ENCODE measurements around the gene FADS2.

FADS2 gene

DNA sequence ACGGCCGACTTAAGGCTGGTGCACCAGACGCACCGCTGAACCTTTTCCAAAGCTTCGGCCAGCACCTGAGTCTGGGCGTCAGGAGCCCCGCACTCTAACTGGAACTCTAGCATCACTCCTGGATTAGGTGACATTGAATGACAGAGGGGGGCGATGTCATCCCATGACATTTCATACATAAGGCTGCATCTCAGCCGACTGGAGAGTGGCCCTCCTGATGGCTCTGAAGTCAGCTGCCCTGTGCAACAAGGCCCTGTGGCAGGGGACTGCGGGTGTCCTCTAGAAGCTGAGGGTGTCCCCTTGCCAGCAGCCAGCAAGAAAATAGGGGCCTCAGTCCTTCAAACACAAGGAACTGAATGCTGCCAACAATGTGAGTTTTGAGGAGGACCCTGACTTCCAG, 73.3 kb downstream of the FADS2 start:
- no peak overlapping the region for H3K4me3 ChIP-seq (ENCODE audit: control insufficient read depth, low read depth, low read length)
- no peak for TF ChIP-seq CTCF (conservative IDR thresholded peaks at IDR 0.05; ENCODE audit: control insufficient read depth, insufficient read depth, low read depth, low read length)
- DNase-seq (ENCODE audit: low read depth), result no peak

DNA sequence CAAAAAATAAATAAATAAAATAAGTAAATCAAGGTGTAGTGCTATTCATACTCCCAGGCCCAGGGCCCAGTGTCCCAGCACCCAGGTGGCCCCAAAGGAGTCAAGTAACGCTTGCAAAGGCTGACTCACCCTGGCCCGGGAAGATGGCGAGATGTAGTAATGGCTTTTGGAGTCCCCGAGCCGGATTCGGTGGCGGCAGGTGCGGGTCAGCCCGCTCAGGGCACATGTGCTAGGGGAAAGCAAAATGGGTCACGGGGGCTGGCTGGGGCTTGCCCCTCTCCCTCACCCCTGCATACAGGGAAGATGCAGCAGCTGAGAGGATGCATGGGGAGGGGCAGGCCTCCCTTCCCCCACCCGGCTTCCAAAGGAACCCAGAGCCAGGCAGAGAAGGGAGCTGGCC, 74.2 kb downstream of the FADS2 start:
- H3K4me3 ChIP-seq (ENCODE audit: control insufficient read depth, low read depth, low read length), result no peak overlapping the region
- no peak for TF ChIP-seq CTCF (conservative IDR thresholded peaks at IDR 0.05; ENCODE audit: control insufficient read depth, insufficient read depth, low read depth, low read length)
- no peak for DNase-seq (ENCODE audit: low read depth)

- no peak for DNase-seq (ENCODE audit: low read depth)
- H3K4me3 ChIP-seq (ENCODE audit: control insufficient read depth, low read depth, low read length), result no peak overlapping the region
- TF ChIP-seq CTCF (conservative IDR thresholded peaks at IDR 0.05; ENCODE audit: control insufficient read depth, insufficient read depth, low read depth, low read length), result no peak
Measured at GRCh38 chr11:61903845-61904244, 75.7 kb downstream of the FADS2 start.

DNA sequence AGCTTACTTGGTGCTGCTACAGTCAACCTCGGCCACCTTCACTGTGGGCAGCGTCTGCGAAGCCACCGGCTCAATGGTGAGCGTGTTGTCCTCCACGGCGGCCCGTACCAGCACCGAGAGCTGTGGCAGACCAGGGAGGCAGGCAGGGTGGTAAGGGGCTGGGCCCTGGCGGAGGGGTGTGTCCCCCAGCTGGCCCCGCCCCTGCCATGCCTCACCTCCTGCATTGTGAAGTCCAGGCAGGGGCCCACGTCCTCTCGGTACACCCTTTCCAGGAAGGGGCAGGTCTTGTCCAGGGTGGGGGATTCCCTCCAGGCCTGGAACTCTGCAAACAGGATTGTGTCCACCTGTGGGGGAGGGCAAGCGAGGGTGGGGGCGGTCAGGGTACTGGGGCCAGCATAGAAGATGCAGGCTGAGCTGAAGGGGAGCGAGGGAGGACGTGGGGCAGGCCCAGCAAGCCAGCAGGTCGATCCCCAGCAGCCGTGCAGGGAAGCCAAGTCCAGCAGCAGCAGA, 76.5 kb downstream of the FADS2 start:
- TF ChIP-seq CTCF (conservative IDR thresholded peaks at IDR 0.05; ENCODE audit: control insufficient read depth, insufficient read depth, low read depth, low read length), result no peak
- H3K4me3 ChIP-seq (ENCODE audit: control insufficient read depth, low read depth, low read length), result no peak overlapping the region
- no peak for DNase-seq (ENCODE audit: low read depth)

DNA sequence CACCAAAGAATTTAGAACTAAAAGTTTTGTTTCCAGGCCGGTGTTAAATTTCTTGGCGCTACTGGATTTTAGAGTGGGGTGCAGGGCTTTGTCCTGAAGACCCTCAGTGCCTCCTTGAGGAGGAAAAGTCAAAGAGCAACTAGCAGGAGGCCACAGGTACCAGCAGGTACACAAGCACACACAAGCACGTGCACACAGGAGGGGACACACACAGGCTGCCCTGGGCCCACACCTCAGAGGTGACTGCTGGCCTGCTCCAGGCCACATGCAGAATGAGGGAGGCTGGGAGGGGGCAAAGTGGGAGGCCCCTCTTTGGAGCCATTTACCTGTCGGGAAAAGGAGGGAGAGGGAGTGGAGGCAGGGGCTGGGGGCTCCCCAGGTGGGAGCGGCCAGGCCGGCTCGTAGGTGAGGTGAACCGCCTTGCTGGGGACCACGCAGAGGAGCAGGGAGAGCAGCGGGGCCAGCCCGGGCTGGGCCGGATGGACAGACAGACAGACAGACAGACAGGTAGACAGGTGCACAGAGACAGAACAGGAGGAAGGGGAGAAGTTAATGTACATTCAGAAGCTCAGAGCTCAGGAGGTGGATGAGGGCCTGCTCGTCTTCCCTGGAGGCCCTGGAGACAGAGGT, 77.1 kb downstream of the FADS2 start:
- DNase-seq (ENCODE audit: low read depth), result no peak

GRCh38 chr11:61905801-61906521, 77.9 kb downstream of the FADS2 start:
- TF ChIP-seq CTCF (conservative IDR thresholded peaks at IDR 0.05; ENCODE audit: control insufficient read depth, insufficient read depth, low read depth, low read length), result no peak
- no peak for DNase-seq (ENCODE audit: low read depth)
- no peak overlapping the region for H3K4me3 ChIP-seq (ENCODE audit: control insufficient read depth, low read depth, low read length)

More for the DNA sequence above, 77.1 kb downstream of the FADS2 start:
- H3K4me3 ChIP-seq (ENCODE audit: control insufficient read depth, low read depth, low read length), result no peak overlapping the region
- TF ChIP-seq CTCF (conservative IDR thresholded peaks at IDR 0.05; ENCODE audit: control insufficient read depth, insufficient read depth, low read depth, low read length), result no peak

Data from fibroblast of mammary gland (primary cell).